Measurements from ENCODE around the gene REELD1. TPM values are rescaled to one million over a fixed set of nuclear protein-coding genes. Genes with fewer than 3 reads are reported as not detected.

REELD1 gene
- not detected in 2 replicates for total RNA-seq

DNA sequence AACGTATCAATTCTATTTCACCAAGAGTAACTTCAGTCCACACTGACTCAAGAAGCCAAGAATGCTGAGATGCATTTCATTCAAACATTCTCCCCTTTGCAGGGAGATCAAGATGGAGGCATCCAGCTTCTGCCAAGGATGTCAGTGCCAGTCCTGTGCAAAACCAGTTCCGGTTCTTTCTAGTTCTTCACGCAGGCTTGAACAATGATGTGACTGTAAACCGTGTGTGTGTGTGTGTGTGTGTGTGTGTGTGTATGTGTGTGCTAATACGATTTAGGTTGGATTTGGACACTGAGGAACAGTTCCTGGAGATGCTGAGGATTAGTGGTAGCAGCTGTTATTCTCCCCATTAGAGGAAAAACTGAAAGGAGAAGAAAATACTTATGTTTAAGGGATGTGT lies at the start of gene REELD1:
REELD1 (plus strand) TSS at position 301 of the 400 bp plus-strand sequence. CDS start 2,415 bp downstream, outside the sequence.

DNA sequence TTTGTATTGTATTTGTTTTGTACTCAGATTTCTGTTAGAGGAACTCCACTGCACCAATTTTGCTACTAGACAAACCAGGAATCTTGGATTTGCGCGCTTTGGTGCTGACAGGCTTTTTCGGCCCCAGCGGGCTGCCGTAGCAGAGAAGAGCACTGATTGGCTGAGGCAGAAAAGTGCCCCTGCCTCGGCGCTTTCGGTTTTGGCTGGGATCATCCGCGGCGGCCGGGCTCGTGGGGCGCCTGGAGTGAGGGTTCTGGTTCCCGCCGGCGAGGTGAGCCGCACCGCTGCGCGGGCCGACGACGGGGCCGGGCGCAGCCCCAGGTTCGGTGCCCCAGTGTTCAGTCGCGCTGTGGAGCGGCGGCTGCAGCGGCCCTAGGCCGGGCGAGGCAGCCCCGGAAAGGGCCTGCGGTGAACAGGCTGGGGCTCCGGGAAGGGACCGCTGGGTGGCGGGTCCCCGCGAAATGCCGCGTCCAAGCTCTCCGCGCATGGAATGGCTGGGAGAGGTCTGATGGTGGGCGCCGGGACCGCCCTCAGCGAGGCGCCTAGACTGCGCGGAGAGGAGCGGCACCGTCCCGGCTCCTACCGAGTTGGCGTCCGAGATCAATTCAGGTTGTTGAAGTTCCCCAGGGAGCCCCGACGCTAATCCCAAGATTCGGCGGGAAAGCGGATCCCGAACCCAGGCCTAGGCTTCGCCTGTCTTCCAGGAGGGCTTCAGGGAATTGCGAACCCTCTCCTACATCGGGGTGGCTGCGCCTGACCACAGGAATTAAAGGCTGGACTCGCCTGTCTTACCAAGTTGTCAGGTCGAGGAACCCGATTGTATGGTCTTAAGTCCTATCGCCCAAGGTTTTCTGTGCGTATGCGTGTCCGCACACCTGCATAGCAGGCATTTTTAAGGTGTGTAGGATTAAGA lies 38.5 kb upstream of the REELD1 start, which contains the start of gene LSM6:
LSM6 (plus strand) TSS at position 178 of the 913 bp plus-strand sequence. CDS start 7,204 bp downstream, outside the sequence.

Other genes starting within 250 kb of the REELD1 start
- 20.5 and 74.7 TPM in 2 replicates for gene LSM6, start 38.8 kb upstream of the REELD1 start, total RNA-seq

Data from hair follicular keratinocyte (primary cell).